Prostate gland (tissue), 2 donors: ENCODE measurements around the gene NTM. TPM values are rescaled to one million over a fixed set of nuclear protein-coding genes. Genes with fewer than 3 reads are reported as not detected.

ENCODE experiments used
- DNase-seq: peaks from one replicate; pipeline ENCODE4 v3.0.0-alpha.2; 2019; ENCODE audit warnings: low spot score
- H3K27ac ChIP-seq, 2 donors: fragments of 200-600 bp; sonication (generic); 2 replicates each; pipeline ENCODE4 v1.5.1; 2017 to 2019
- H3K27me3 ChIP-seq: fragments of 200-600 bp; sonication (generic); replicated peaks from 2 replicates; pipeline ENCODE4 v1.5.1; 2019; ENCODE audit not compliant: insufficient read depth
- H3K36me3 ChIP-seq, 2 donors: fragments of 200-600 bp; sonication (generic); 1 replicate in 1 of 2; 2 replicates in 1 of 2; pipeline versions ENCODE4 v1.5.1 to v1.8.1; 2017 to 2019
- H3K4me1 ChIP-seq: fragments of 200-600 bp; sonication (generic); replicated peaks from 2 replicates; pipeline ENCODE4 v1.5.1; 2019
- H3K4me3 ChIP-seq, 2 donors: fragments of 200-600 bp; sonication (generic); 2 replicates each; pipeline ENCODE4 v1.5.1; 2017 to 2019
- H3K9me3 ChIP-seq: fragments of 200-600 bp; sonication (generic); 2 replicates; pipeline ENCODE4 v1.5.1; 2017
- CTCF ChIP-seq, 4 experiments: fragments of 200-600 bp in 2 of 4; fragments of 450-650 bp in 2 of 4; sonication (generic) in 2 of 4; IDR thresholded peaks; 1 replicate in 3 of 4; 2 replicates in 1 of 4; pipeline ENCODE4 v1.5.1; 2016 to 2019; ENCODE audit warnings: antibody characterized with exemption in 4 of 4, mild to moderate bottlenecking in 2 of 4, moderate library complexity in 2 of 4
- POLR2A ChIP-seq: fragments of 450-650 bp; IDR thresholded peaks from one replicate; pipeline ENCODE4 v1.6.1; 2016; ENCODE audit warnings: antibody characterized with exemption, mild to moderate bottlenecking
- POLR2AphosphoS5 ChIP-seq: sonication (generic); formaldehyde crosslinking; IDR thresholded peaks from one replicate; pipeline ENCODE4 v1.6.1; 2017; ENCODE audit warnings: antibody characterized with exemption
- WGBS: methylation state at CpG from one replicate; pipeline ENCODE4 v1.1.5; 2018; 5-methylcytosine and 5-hydroxymethylcytosine counted together
- intact Hi-C: fragments of 100-400 bp; cut with DNase I; formaldehyde crosslinking; loops from one replicate; pipeline ENCODE4 v1.14.2; 2022
- total RNA-seq, 2 donors: library from RNA; depleted of rRNA; stranded (reverse); fragments of >200 nt; gene quantifications; one replicate each; pipeline ENCODE4 v1.1.0, GENCODE V29; 2016

The NTM gene
- total RNA-seq, 2 donors from 2014 or later, result 7.4 TPM; not detected in 1

GRCh38 chr11:132307309-132308020 lies 937.0 kb downstream of the NTM start:
- no peaks in the 10 kb centered on the region for H3K4me1 ChIP-seq
- H3K27ac ChIP-seq, result no peak overlapping the region
- TF ChIP-seq CTCF (IDR thresholded peaks at IDR 0.05) (no peak), POLR2AphosphoS5 (no peak), POLR2A (no peak)
- no peak for DNase-seq
- no peaks in the 10 kb centered on the region for H3K27me3 ChIP-seq
- H3K36me3 ChIP-seq, result no peaks in the 10 kb centered on the region
- no peak overlapping the region for H3K4me3 ChIP-seq
- H3K9me3 ChIP-seq, result no peaks in the 10 kb centered on the region
- intact Hi-C loops, result no loop called here
- WGBS, result 82% methylated on average over 21 of the region's 21 CpGs

- TF ChIP-seq POLR2A, result no peak
These were observed 940.3 kb downstream of the NTM start for GRCh38 chr11:132310390-132311375.

GRCh38 chr11:132311703-132312102 lies 941.3 kb downstream of the NTM start:
- H3K9me3 ChIP-seq, result no peaks in the 10 kb centered on the region
- 87% methylated on average over 2 of the region's 2 CpGs for WGBS
- intact Hi-C loops, result no loop called here
- H3K36me3 ChIP-seq, result no peaks in the 10 kb centered on the region
- no peak for TF ChIP-seq CTCF (IDR thresholded peaks at IDR 0.05)
- no peak for TF ChIP-seq POLR2AphosphoS5
- no peak for TF ChIP-seq POLR2A
- H3K27ac ChIP-seq, result no peak overlapping the region
- no peak overlapping the region for H3K4me3 ChIP-seq
- no peak for DNase-seq
- no peaks in the 10 kb centered on the region for H3K27me3 ChIP-seq
- H3K4me1 ChIP-seq, result no peaks in the 10 kb centered on the region

More at GRCh38 chr11:132310390-132311375, 940.3 kb downstream of the NTM start:
- no peak overlapping the region for H3K27ac ChIP-seq
- intact Hi-C loops, result no loop called here
- no peaks in the 10 kb centered on the region for H3K27me3 ChIP-seq
- H3K4me1 ChIP-seq, result no peaks in the 10 kb centered on the region
- WGBS, result 72% methylated on average over 10 of the region's 10 CpGs
- no peaks in the 10 kb centered on the region for H3K9me3 ChIP-seq
- H3K36me3 ChIP-seq, result no peaks in the 10 kb centered on the region
- no peak for DNase-seq
- H3K4me3 ChIP-seq, result no peak overlapping the region

GRCh38 chr11:132312161-132312560 lies 941.7 kb downstream of the NTM start:
- Histone ChIP-seq H3K4me3 (no peak overlapping the region), H3K27me3 (no peaks in the 10 kb centered on the region), H3K36me3 (no peaks in the 10 kb centered on the region), H3K4me1 (no peaks in the 10 kb centered on the region), H3K9me3 (no peaks in the 10 kb centered on the region), H3K27ac (no peak overlapping the region)
- 78% methylated on average over 5 of the region's 5 CpGs for WGBS
- TF ChIP-seq POLR2A (no peak), POLR2AphosphoS5 (no peak), CTCF (IDR thresholded peaks at IDR 0.05) (no peak)
- intact Hi-C loops, result no loop called here
- no peak for DNase-seq

GRCh38 chr11:132312701-132313111 lies 942.3 kb downstream of the NTM start:
- WGBS, result 37% methylated on average over 8 of the region's 8 CpGs
- Histone ChIP-seq H3K4me3 (no peak overlapping the region), H3K9me3 (no peaks in the 10 kb centered on the region), H3K4me1 (no peaks in the 10 kb centered on the region), H3K36me3 (no peaks in the 10 kb centered on the region), H3K27ac (no peak overlapping the region), H3K27me3 (no peaks in the 10 kb centered on the region)
- intact Hi-C loops, result no loop called here
- TF ChIP-seq POLR2AphosphoS5, result no peak
- TF ChIP-seq CTCF (IDR thresholded peaks at IDR 0.05), result peak in 1 of 4 experiments; percentile 13
- no peak for DNase-seq
